Fibroblast of the conjunctiva (primary cell): ENCODE measurements around the gene BHMT2.
A peak's percentile ranks its signal among the peaks of the same experiment; 100 is the strongest.

ENCODE experiments used
- DNase-seq: peaks from one replicate; pipeline ENCODE4 v3.0.0-alpha.2; 2010; ENCODE audit warnings: low read depth

BHMT2 gene

GRCh38 chr5:79069488-79070349 lies at the start of gene BHMT2, which contains the start of gene DMGDH:
TSS of gene BHMT2 (plus strand) at chr5:79069767. CDS start at chr5:79069783, 16 bp downstream.
TSS of gene DMGDH (minus strand) at chr5:79069674. CDS start at chr5:79069620, 54 bp downstream.
- DNase-seq: no peak

- DNase-seq: peak; percentile 56
These were observed 48.6 kb upstream of the BHMT2 start for GRCh38 chr5:79020861-79021561.

GRCh38 chr5:79021753-79022152 lies 47.8 kb upstream of the BHMT2 start:
- DNase-seq: no peak

- no peak for DNase-seq
These were observed 46.8 kb upstream of the BHMT2 start for GRCh38 chr5:79022771-79023170.

GRCh38 chr5:79023348-79023747 lies 46.2 kb upstream of the BHMT2 start:
- no peak for DNase-seq

- no peak for DNase-seq
These were observed 45.6 kb upstream of the BHMT2 start for GRCh38 chr5:79023947-79024346.

GRCh38 chr5:79025054-79025472 lies 44.5 kb upstream of the BHMT2 start:
- peak; percentile 47 for DNase-seq

GRCh38 chr5:79030663-79031484 lies 38.7 kb upstream of the BHMT2 start:
- DNase-seq: no peak

- DNase-seq: no peak
These were observed 38.1 kb upstream of the BHMT2 start for GRCh38 chr5:79031485-79031867.

GRCh38 chr5:79032031-79032695 lies 37.4 kb upstream of the BHMT2 start:
- no peak for DNase-seq

- no peak for DNase-seq
These were observed 36.8 kb upstream of the BHMT2 start for GRCh38 chr5:79032782-79033181.

- DNase-seq: no peak
These were observed 34.3 kb upstream of the BHMT2 start for GRCh38 chr5:79035237-79035636.

GRCh38 chr5:79036769-79037168 lies 32.8 kb upstream of the BHMT2 start:
- no peak for DNase-seq

- no peak for DNase-seq
These were observed 27.4 kb upstream of the BHMT2 start for GRCh38 chr5:79042188-79042587.

- no peak for DNase-seq
These were observed 22.4 kb upstream of the BHMT2 start for GRCh38 chr5:79047199-79047598.

GRCh38 chr5:79048437-79048836 lies 21.1 kb upstream of the BHMT2 start:
- no peak for DNase-seq

GRCh38 chr5:79050498-79050897 lies 19.1 kb upstream of the BHMT2 start:
- no peak for DNase-seq

- DNase-seq: no peak
These were observed 16.2 kb upstream of the BHMT2 start for GRCh38 chr5:79053321-79053720.

- no peak for DNase-seq
These were observed 14.6 kb upstream of the BHMT2 start for GRCh38 chr5:79055017-79055416.

GRCh38 chr5:79056847-79057246 lies 12.7 kb upstream of the BHMT2 start:
- DNase-seq: no peak

GRCh38 chr5:79059674-79060073 lies 9.9 kb upstream of the BHMT2 start:
- no peak for DNase-seq

GRCh38 chr5:79062436-79062835 lies 7.1 kb upstream of the BHMT2 start:
- DNase-seq: no peak
